ENCODE results near the gene TYMS.

DNA sequence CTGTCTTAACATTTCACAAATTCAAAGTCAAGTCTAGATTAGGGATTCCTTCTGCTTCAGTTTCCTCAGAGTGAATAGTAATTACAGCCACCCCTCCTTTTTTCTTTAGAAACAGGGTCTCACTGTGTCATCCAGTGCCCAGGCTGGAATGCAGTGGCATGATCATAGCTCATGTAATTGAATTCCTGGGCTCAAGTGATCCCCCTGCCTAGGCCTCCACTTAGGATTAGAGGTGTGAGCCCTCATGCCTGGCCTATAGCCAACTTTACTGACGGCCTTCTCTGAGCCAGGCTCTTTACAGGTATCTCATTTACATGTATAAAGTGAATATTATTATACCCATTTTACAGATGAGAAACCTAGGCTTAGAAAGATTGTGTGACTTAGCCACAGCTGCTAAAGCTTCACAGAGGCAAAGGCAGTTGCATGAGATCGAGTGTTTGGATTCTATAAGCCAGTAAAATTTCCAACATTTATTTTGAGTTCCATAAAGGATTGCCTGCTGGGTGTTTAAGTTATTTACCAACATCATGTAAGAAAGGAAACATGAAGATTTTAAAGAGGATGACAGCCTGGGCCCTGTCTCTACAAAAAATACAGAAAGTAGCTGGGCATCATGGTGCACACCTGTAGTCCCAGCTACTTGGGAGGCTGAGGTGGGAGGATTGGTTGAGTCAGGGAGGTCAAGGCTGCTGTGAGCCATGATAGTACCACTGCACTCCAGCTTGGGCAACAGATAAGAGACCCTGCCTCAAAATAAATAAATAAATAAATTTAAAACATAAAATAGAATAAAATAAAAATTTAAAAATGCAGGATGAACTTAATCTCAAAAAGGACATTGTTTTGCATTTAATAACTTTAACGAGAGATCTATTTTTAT is 53.2 kb downstream of the TYMS start:
- TF ChIP-seq, protein P1, sequence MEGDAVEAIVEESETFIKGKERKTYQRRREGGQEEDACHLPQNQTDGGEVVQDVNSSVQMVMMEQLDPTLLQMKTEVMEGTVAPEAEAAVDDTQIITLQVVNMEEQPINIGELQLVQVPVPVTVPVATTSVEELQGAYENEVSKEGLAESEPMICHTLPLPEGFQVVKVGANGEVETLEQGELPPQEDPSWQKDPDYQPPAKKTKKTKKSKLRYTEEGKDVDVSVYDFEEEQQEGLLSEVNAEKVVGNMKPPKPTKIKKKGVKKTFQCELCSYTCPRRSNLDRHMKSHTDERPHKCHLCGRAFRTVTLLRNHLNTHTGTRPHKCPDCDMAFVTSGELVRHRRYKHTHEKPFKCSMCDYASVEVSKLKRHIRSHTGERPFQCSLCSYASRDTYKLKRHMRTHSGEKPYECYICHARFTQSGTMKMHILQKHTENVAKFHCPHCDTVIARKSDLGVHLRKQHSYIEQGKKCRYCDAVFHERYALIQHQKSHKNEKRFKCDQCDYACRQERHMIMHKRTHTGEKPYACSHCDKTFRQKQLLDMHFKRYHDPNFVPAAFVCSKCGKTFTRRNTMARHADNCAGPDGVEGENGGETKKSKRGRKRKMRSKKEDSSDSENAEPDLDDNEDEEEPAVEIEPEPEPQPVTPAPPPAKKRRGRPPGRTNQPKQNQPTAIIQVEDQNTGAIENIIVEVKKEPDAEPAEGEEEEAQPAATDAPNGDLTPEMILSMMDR (conservative IDR thresholded peaks at IDR 0.05; ENCODE audit: low read length), result no peak
- no peak for TF ChIP-seq EZH2phosphoT487 (IDR thresholded peaks at IDR 0.05; ENCODE audit: borderline replicate concordance, low read depth, low read length)

Measured in OCI-LY7 (cell line).